Activated T-cell treated with anti-CD3 and anti-CD28 coated beads for 24 hours (primary cell): ENCODE results near the gene PKN3.

ENCODE experiments used
- DNase-seq: peaks from one replicate; pipeline ENCODE4 v3.0.0-alpha.2; 2020; ENCODE audit warnings: low read depth

PKN3 gene

DNA sequence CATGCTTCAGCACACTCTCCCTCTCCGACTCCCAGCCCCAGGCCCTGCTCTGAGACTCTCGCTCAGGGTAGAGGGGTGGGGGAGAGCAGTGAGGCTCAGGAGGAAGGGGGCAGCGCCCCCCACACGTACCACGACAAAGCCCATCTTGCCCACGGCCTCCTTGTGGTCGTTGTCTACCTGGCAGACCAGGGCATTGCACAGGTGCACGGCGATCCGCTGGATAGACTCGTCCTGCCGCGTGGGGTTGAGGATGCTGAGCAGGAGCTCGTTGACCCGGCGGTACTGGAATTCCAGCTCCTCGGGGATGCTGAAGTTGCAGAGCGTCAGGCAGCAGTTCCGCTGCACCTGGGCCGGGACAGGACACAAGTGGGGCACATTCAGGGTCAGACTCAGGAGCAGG is 40.1 kb downstream of the PKN3 start:
- no peak for DNase-seq

DNA sequence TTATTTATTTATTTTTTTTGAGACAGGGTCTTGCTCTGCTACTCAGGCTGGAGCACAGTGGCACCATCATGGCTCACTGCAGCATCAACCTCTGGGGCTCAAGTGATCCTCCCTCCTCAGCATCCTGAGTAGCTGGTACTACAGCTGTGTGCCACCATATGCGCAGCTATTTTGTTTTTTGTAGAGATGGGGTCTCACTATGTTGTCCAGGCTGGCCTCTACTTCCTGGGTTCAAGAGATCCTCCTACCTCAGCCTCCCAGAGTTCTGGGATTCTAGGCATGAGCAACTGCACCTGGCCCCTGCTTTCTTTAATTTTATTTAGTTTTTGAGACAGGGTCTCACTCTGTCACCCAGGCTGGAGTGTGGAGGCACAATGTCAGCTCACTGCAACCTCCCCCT is 41.1 kb downstream of the PKN3 start:
- DNase-seq: no peak

DNA sequence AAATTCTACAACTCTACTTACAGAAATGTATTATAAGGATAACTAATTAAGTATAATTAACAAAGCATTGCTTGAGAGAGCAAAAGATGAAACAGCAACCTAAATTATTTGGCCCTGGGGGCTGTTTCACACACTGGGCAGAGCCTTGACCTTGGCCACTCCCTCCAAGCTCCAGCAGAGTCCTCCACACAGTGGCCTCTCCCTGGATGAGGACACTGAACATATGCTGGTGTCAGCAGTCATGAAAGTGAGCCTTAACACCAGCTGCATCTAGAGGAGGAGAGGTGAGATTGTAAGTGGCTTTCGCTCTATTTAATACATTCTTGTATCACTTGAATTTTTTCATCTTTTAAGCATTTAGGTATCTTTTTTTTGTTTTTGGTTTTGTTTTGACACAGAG is 44.9 kb downstream of the PKN3 start:
- no peak for DNase-seq

DNA sequence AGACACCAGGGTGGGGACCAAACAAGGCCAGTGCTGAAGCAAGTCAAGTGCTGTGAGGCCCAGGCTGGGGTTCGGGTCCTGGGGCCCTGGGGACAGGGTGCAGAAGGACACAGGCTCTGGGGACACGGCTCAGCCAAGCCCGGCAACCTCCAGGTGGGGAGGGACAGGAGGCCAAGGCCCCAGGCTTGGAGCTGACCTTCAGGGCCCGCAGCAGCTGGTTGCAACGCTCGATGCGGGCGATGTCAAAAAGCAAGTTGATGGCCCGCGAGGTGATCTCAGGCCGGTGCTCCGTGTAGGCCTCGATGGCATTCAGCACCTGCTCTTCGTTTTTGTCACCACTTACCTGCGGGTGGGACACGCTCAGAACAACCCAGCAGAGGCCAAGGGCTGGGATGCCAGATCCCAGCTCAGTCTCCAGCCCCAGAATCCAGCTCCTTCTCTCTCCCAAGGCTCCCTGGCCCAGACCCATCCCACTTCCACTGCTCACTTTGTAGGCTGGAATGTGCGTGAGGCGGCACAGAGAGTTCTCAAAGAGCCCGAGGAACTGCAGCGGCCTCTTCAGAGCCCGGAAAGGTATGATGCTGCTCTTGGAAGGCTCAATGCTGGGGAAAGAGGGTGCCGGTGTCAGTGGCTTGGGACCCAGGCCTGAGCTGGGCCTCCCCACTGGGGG is 48.8 kb downstream of the PKN3 start:
- no peak for DNase-seq

DNA sequence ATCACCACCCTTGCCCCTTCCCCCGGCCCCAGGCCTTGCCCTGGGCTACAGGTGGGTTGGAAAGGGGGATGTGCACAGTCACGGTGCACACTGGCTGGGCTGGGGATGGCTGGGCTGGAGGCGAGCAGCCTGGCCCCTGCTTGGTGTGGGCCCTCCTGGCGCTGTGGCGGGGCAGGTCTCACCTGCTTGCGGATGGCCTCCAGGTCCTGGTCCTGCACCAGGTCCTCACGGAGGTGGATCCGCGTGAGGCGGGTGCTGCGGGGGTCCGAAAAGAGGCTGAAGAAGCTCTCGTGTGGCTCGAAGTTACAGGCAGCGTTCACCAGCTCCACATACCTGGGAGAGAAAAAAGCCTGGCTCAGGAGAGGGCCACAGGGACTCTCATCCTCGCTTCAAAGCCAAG is 51.3 kb downstream of the PKN3 start:
- no peak for DNase-seq

DNA sequence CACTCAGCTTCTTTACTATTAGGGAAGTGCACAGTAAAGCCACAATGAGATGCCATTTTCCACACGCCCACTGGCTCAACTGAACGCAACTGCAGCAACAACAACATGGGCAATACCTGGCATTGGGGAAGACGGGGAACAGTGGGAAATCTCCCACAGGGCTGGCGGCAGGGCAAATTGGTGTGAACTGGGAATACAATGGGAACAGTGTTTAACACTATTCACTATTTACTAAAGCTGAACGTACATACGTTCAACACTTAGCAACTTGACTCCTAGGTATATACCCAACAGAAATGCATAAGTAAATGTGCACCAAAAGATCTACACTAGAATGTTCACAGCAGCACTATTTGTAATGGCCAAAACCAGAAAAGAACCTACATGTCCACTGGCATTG is 55.3 kb downstream of the PKN3 start:
- no peak for DNase-seq

DNA sequence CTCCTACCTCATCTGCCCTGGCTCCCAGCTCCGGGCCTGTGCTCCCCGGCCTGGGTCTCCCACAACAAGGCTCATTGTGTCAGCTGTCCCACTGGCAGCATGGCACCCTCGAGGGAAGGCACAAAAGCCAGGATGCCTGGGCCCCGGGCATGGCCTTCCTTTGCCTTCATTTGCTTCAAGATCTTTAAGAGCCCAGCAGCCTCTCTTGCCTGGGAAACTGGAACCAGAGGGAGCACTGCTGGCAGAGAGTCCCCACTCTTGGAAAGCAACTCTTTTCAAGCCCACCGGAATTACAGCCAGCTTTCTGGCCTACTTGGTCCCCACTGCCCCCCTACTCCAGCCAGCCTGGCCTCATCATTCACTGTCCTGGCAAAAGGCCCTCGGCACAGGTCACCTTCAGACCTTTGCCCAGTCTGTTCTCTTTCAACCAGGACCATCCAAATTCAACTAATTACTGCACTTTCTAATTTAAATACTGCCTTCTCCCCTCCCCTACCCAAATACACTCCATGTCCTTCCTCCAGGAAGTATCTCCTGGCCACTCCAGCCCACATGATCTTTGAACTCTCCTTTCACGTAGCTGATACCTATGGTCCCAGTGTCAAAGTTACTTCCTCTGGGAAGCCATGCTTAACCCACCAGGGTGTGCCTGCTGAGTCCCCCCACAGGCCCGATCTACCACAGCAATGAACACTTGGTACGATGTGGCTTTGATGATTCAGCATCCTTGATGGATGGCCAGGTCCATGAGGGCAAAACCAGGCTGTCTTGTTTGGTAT is 60.6 kb downstream of the PKN3 start:
- DNase-seq: no peak

DNA sequence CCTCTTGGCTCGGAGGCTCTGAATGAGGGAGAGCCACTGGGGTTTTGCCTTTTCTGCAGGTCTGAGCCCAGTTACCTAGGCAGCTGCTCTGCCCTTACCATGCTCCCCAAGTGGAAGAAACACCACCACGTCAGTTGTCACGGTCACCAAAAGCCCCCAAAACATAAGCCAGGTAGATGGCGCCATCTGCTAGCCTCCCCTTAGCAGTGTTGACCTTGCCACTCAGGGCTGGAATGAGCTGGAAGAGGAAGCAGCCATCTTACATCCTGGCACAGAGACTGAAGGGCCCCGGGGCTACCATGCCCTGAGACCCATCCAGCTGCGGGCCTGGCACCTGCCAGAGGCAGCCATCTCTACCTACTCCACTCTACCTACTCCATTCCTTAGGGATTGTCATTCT is 62.1 kb downstream of the PKN3 start:
- DNase-seq: no peak

DNA sequence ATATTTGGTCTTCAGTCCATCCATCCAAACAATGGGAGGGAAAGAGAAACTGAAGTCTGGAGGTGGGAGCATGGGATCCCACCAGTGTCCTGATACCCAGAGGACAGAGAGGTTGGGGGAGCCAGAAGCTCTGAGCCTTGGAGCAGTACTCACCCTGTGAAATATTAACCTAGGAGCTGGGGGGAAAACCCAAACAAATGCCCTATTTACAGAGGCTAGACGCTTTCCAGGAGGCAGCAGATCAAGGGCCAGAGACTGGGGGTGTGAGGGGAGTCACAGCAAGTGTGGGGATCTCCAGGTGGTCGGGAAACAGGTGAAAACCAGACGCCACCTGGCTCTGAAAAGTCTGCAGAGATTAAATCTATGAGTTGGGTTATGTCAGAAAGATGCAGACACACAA is 63.2 kb downstream of the PKN3 start:
- no peak for DNase-seq

DNA sequence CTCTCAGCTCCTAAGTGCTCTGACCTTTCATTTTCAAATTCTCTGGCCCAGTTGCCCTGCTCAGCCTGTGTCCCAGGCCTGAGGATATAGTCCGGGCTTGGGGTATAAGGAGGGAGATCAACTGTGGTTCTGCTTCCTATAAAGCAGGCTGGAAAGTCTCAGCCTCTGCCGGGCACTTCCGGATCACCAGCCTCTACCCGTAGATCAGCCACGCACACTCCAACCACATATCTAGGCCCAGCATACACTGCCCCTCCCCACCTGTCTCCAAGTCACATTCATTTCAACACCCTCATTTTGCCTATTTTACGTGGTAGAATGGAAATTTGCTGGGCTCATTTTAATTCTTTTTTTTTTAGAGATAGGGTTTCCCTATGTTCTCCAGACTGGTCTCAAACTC is 66.3 kb downstream of the PKN3 start:
- no peak for DNase-seq
